Tongue (tissue), 2 donors: ENCODE measurements around the gene THAP7. TPM values are rescaled to one million over a fixed set of nuclear protein-coding genes. Genes with fewer than 3 reads are reported as not detected.

Experiments used
- DNase-seq: peaks from one replicate; pipeline ENCODE4 v3.0.0-alpha.2; 2015
- total RNA-seq: library from RNA; depleted of rRNA; stranded (reverse); fragments of >200 nt; gene quantifications from one replicate; pipeline ENCODE4 v1.2.3, GENCODE V29; 2014

The THAP7 gene
- total RNA-seq, 1 donor from 2014 or later = 27.7 TPM

DNA sequence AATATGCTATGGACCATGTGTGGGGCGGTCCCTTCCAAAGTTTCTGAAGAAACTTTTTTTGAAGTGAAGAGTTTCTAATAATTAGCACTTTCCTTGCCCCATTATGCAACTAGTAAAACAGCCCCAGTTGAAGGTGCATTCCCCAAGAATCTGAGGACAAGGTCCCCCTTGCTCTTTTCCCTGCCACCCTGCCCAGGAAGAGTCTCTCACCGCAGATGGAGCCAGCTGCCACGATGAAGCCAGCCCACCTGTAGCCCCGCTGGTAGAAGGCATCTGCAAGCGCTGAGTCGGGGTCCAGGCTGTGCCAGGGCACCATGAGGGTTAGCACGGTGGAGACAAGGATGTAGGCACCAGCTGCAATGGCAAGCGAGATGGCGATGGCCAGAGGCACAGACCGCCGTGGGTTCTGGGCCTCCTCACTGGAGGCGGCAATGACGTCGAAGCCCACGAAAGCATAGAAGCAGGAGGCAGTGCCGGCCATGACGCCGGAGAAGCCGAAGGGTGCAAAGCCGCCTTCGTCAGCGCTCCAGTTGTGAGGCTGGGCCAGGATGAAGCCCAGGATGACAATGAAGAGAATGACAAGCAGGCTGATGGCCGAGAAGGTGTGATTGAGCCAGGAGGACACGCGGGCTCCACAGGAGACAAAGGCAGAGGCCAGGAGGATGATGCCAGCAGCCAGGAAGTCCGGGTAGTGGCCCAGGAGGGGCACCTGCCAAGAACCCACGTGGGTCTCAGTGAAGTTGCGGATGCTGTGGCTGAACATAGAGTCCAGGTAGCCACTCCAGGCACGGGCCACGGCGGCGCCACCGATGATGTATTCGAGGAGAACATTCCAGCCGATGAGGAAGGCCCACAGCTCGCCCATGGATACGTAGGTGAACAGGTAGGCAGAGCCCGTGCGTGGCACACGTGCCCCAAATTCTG is 29.0 kb upstream of the THAP7 start:
- no peak for DNase-seq

GRCh38 chr22:21030032-21030431 is 28.1 kb upstream of the THAP7 start:
- no peak for DNase-seq

DNA sequence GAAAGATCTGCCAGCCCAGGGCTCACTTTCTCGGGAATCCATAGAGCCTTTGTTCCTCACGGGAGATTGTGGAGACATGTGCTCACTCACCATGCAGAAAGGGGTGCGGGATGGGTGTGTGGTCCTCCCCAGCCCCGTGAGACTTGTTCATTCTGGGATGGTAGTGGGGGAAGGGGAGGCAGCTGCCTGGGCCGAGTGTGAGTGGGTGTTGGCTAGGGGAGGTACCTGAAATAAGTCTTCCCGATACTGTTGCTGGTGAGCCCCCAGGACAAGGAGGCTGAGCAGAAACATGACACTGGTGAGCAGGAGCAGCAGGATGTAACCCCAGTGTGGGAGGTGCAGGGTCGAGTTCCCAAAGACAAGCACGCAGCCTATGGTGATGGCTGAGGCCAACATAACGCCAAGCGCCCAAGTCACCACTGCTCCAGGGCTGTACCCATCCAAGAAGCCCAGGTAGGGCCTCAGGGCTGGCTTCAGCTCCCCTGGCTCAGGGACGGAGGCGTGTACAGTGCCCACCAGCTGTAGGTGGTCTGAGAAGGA is 27.6 kb upstream of the THAP7 start:
- no peak for DNase-seq

DNA sequence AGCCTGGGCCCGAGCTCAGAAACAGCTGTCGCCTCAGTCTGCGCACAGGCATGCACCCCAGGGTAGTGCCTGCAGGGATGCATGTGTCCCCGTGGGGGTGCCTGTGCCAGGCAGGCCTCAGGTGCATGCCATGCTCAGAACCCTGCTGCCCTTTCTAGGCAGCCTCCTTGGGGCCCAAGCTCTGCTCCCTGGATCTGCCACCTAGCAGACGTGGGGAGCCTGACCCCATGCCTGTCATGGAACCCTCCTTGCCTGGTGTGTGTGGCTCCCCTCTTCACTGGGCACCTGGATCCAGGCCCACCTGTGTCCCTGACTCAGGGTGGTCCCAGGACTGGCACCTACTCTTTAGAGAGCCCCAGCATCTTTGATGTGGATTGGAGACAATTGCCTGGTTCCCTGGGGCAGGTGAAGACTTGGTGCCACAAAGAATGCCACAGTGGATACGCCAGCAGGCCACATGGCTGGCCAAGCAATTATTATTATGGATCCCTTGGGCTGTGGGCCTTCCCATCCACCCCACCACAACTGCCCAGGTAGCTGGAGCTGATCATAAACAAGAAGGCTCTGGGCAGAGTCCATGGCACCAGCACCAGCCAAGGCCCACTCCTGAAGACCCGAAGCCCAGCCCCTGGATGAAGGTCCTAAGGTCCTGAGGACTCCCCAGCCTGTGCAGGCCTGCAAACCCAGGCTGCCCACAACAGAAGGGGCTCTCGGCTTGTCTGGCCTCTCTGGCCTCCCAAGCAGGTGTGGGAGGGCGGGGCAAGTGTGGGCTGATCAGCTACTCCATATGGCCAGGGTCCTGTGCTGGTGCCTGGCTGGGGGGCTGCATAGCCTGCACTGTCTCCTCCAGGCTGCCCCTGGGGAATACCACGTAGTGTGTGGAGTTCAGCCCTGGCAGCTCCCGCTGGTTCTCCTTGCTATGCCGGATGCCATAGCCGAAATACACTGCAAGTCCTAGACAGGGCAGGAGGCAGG is 26.6 kb upstream of the THAP7 start:
- DNase-seq = no peak

GRCh38 chr22:21026783-21027692 is 25.1 kb upstream of the THAP7 start:
- DNase-seq = peak; percentile 73

DNA sequence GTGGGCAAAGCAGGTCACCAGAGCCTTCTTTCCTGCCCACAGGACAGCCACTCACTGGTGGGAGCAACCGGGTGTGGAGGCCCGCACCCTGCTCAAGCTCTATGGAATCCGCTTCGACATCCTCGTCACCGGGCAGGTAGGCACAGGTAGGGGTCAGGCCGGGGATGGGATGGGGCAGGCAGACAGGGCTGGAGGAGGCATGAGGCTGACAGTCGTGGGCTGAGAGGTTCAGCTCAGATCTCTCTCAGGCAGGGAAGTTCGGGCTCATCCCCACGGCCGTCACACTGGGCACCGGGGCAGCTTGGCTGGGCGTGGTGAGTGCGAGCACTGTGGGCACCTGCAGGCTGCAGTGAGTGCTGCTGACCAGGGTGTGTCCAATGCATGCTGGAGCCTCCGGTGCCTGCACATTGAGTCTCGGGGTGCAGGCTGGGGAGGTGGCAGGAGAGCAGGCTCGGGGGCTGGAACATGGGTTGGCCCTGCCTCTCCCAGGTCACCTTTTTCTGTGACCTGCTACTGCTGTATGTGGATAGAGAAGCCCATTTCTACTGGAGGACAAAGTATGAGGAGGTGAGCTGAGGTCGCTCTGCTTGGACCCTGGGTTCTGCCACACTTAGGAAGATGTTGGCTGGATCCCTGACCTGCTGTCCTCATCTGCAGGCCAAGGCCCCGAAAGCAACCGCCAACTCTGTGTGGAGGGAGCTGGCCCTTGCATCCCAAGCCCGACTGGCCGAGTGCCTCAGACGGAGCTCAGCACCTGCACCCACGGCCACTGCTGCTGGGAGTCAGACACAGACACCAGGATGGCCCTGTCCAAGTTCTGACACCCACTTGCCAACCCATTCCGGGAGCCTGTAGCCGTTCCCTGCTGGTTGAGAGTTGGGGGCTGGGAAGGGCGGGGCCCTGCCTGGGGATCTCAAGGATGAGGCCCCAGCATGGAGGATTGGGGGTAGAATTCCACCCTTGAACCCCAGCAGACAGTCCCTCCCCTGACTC is 24.1 kb upstream of the THAP7 start:
- DNase-seq = no peak

DNA sequence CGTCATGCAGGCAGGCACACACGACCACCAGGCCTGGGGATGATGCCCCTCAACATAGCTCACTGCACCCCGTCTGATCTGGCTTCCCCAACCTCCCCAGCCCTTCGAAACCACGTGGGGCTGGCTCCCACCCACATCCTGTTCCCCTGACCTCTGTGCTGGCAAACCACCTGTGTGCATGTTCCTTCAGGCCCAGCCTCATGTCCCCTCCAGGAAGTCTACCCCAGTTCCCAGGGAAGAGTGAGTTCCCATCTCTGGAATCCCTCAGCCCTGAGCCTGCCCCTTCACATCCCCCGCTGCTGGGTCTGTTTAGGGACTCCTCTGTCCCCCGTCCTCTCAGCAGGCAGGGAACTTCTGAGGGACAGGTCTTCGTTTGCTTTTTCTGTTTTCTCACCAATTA is 23.3 kb upstream of the THAP7 start:
- no peak for DNase-seq

DNA sequence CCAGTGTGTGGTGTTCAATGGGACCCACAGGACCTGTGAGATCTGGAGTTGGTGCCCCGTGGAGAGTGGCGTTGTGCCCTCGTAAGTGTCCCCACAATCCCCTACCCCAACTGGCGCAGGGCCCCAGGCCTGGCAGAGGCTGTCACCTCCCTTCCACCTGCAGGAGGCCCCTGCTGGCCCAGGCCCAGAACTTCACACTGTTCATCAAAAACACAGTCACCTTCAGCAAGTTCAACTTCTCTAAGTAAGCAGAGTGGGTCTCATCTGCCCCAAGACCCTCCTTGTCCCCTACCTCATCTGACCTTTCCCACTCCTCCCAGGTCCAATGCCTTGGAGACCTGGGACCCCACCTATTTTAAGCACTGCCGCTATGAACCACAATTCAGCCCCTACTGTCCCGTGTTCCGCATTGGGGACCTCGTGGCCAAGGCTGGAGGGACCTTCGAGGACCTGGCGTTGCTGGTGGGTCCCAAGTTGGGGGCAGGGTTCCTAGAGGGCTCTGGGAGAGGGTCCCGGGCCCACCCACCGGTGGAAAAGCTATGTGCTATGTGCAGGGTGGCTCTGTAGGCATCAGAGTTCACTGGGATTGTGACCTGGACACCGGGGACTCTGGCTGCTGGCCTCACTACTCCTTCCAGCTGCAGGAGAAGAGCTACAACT is 21.2 kb upstream of the THAP7 start:
- no peak for DNase-seq

- DNase-seq = no peak
Observed at GRCh38 chr22:21022507-21022906, 20.6 kb upstream of the THAP7 start.

GRCh38 chr22:21020802-21021429 is 19.0 kb upstream of the THAP7 start:
- DNase-seq = no peak

GRCh38 chr22:21018314-21018713 is 16.4 kb upstream of the THAP7 start:
- DNase-seq = no peak

DNA sequence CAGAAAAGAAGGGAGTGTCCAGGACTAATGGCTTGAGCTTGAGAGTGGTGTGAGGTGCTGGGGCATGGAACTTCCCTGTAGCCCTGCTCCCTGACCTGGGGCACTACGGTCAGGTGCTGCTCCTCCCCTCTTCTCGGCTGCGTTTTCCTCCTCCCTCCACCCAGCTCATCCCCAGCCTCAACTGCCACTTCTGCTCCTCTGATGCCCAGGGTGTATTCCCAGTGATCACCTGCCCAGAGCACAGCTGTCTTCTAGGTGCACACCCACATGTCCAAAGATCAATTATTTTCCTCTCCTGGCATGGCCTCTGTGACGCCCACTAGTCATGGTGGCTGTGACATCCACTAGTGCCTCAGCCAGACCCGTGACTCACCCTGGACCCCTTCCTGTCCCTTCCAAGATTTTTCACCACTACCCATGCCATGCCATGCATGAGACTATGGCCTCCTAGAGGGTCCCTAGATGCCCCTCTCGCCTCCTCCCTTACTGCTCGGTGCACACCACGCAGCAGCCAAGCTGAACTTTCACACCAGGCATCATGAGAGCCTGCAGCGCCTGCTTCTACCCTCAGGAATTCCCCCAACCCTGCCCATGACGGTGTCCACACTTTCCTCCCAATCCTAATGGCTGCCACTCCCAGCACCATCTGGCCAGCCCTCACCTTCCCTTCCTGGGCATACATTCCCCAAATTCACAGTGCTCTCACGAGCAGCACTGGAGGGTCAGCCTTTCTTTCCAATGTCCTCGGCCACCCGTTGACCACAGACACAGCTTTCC is 14.9 kb upstream of the THAP7 start:
- DNase-seq = no peak

DNA sequence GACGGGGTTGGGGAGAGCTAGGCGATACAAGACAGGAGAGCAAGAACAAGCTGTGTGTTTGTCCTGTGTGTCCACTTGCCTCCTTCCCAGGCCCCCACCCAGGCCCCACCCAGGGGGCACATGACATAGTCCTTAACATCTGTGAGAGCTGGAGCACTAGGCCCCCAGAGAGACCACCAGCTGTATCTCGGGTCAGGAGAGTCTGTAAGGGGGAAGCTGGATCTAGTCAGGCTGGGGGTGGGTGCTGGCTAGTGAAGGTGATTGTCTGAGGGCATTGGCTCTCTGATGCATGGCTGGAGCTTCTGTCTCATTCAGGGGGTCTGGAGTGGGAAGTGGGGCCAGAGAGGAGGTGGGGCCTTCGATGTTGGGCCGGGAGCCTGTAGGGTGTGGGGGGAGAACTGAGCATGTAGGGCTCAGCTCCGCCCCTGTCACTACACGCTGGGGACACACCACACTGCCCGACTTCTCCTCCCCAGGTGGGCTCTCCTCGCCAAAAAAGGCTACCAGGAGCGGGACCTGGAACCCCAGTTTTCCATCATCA is 13.6 kb upstream of the THAP7 start:
- DNase-seq = peak; percentile 43

DNA sequence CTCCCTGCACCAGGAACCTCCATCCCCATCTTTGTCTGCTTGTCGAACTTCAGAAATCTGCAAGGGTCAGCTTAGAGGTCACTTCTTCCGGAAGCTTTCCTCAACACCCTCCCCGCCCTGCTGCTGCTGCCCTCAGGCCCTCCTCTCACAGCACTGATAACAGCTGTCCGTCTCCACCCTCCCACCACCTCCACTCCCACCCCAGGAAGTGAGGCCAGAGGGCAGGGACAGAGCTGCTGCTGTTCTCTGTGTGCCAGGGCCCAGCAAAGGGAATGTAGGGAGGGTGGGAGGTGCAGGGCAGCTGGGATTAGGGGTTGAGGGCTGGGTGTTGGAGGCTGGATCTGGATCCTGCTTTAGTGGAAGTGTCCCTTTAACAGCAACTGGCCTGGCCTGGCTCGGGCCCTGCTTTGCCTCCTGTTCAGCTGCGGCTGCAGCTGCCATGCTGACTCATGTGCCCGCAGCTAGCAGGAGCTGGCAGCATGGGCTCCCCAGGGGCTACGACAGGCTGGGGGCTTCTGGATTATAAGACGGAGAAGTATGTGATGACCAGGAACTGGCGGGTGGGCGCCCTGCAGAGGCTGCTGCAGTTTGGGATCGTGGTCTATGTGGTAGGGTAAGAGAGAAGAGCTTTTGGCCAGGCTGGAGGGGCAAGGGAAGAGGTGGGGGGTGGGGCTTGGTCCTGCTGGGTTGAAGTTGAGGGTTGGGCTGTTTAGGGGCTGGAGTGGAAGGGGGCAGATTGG is 13.0 kb upstream of the THAP7 start, which contains the start of gene P2RX6:
TSS of gene P2RX6 (plus strand) at position 440 of the 740 bp plus-strand sequence. CDS start at position 450, 10 bp downstream.
- peak; percentile 92 for DNase-seq

DNA sequence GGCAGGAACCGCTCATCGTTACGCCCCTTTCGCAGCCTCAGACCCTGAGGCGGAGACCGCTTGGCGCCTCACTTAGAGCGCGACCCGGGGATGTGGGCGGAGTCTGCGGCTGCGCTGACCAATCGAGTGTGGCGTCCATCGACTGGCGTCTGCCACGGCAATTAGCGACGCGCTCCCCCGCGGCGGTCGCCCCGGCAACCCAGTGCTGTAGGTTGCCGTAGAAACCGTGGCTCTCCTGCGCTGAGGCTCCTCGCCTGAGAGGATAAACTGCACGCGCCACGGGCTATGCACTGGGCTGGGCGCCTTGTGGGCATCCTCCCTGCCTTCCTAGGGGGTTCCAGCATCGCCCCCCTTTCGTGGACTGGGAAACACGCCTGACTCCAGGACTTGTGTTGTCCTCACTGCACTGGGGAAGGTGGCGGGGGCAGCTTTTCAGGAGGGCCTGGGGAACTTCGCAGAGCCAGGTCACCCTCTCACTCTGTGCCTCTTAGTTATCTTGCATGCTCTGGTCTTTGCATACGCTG is 12.3 kb upstream of the THAP7 start:
- peak; percentile 94 for DNase-seq

DNA sequence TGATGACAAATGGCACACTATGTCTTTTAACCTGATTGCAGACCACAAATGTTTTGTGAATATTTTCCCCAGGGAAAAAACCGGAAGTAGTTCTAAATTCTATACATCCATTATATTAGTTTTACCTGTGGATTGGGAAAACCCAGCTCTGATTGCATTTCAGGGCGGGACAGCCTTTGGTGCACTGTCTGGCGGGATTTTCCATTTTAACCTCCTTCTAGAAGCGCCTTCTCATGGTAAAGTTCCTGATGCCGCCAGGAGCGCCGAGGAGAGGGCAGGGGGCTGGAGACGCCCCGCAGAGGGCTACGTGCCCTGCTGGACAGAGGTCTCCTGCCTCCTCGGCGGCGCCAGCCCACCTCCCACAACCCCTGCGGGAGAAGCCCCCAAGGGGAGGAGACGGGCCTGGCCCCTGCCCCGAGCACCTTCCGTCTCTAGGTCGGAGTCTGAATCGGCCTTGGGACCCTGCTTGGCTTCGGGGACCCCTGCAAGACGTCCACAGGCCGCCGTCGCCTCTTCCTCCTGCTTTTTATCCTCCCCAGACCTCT is 11.8 kb upstream of the THAP7 start:
- no peak for DNase-seq
